Endothelial cell of umbilical vein (primary cell): ENCODE results near the gene CALD1.

Experiments
- CTCF ChIP-seq, 2 donors: IDR thresholded peaks; 1 replicate in 1 of 2; 2 replicates in 1 of 2; pipeline ENCODE4 v1.5.1; 2011; ENCODE audit warnings: low read length in 2 of 2, mild to moderate bottlenecking in 2 of 2, moderate library complexity in 2 of 2, control low read depth in 1 of 2, inconsistent platforms in 1 of 2, low read depth in 1 of 2; ENCODE audit not compliant: insufficient read depth in 1 of 2; ENCODE audit errors: extremely low read depth in 1 of 2
- EZH2 ChIP-seq: IDR thresholded peaks from 2 replicates; pipeline ENCODE4 v1.6.1; 2012; ENCODE audit warnings: borderline replicate concordance, low read depth, mild to moderate bottlenecking, moderate library complexity, low read length, inconsistent platforms; ENCODE audit not compliant: severe bottlenecking
- FOS ChIP-seq: IDR thresholded peaks from 2 replicates; pipeline ENCODE4 v1.6.1; 2011; ENCODE audit warnings: mild to moderate bottlenecking, low read length, moderate library complexity, borderline replicate concordance; ENCODE audit not compliant: insufficient read depth
- GATA2 ChIP-seq: IDR thresholded peaks from 2 replicates; pipeline ENCODE4 v1.7.0; 2011; ENCODE audit warnings: low read depth, mild to moderate bottlenecking, moderate library complexity, mixed read lengths, low read length; ENCODE audit not compliant: insufficient read length, insufficient read depth
- JUN ChIP-seq: IDR thresholded peaks from 2 replicates; pipeline ENCODE4 v1.6.1; 2011; ENCODE audit warnings: borderline replicate concordance, low read depth; ENCODE audit not compliant: insufficient read length, insufficient read depth
- MYC ChIP-seq: IDR thresholded peaks from one replicate; pipeline ENCODE4 v1.6.1; 2011; ENCODE audit warnings: mild to moderate bottlenecking, low read depth, low read length
- POLR2A ChIP-seq: IDR thresholded peaks from 2 replicates; pipeline ENCODE4 v1.6.1; 2012; ENCODE audit warnings: low read depth, mild to moderate bottlenecking, control low read depth, low read length
- POLR2AphosphoS5 ChIP-seq: IDR thresholded peaks from 2 replicates; pipeline ENCODE4 v1.6.1; 2012; ENCODE audit warnings: low read depth, mild to moderate bottlenecking, control low read depth, low read length, moderate library complexity; ENCODE audit not compliant: insufficient read depth
- TF ChIP-seq, protein P1 (sequence below): IDR thresholded peaks from 2 replicates; pipeline ENCODE4 v1.6.1; 2011; ENCODE audit not compliant: insufficient read depth, insufficient read length

DNA sequence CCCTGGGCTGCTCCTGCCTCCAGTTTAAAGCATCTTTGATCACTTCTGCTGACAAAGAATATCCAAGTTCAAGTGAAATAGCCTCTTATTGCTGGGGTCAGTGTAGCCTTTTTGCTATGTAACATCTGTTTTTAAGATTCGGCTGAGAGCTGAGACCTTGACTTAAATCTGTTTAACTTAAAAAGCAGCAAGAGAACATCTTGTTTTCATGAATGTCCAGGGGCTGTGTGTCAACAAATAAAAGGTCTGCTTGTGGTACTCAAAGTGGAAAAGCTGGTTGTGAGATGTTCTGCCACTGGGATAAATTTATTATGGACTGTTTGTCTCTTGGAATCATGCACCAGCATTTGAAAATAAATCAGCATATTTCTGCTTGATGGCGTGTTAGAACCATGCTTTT lies 73.2 kb downstream of the CALD1 start:
- TF ChIP-seq POLR2A (no peak), EZH2 (no peak), CTCF (IDR thresholded peaks at IDR 0.05; ENCODE audit: extremely low read depth in 1 of 2, insufficient read depth in 1 of 2, low read depth in 1 of 2, low read length in 2 of 2) (no peak), POLR2AphosphoS5 (no peak), JUN (no peak), MYC (no peak), FOS (no peak), GATA2 (no peak)
- TF ChIP-seq, protein P1, sequence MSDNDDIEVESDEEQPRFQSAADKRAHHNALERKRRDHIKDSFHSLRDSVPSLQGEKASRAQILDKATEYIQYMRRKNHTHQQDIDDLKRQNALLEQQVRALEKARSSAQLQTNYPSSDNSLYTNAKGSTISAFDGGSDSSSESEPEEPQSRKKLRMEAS: no peak
